Measurements from ENCODE around the gene SLC25A23.

DNA sequence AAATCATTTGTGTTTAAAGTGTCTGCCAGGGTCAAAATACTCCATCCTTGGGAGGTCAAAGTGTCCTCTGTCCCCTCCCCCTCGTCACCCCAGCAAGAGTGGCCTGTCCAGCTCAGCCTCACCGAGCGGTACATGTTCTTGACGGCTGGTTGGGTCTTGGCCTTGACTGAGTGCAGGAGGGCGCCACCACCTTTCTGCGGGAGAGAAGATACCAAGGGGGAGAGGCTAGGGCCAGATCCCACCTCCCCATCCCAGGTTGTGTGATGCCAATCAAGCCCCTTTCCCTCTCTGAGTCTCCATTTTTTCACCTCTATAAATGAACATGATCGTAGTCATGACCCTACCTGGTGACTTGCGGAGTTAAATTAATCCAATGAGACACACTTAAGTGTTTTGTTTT is 10.6 kb upstream of the SLC25A23 start:
- TF ChIP-seq EZH2 (IDR thresholded peaks at IDR 0.05; ENCODE audit: low read depth) (no peak), CTCF (conservative IDR thresholded peaks at IDR 0.05) (no peak)
